ENCODE data around the gene ACTG2. TPM values are rescaled to one million over a fixed set of nuclear protein-coding genes. Genes with fewer than 3 reads are reported as not detected.
"Not testable (repeated sequence)": the region's sequence is repeated elsewhere in the genome, so short reads cannot be mapped to it uniquely, and the experiment has no call there.

Gene ACTG2
- total RNA-seq, 1 experiment from 2014 or later: 135 TPM

DNA sequence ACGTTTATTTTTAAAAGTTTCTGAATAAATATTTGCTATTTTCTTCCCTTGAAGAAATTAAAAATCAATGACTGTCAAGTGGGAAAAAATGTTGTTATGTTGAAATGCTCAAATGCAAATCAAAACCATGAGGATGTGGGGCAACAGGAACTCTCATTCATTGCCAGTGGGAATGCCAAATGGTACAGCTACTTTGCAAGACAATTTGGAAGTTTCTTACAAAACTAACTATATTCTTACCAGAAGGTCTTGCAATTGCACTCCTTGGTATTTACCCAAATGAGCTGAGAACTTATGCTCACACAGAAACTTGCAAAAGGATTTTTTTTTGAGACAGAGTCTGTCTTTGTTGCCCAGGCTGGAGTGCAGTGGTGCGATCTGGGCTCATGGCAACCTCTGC, 7.4 kb upstream of the ACTG2 start:
- no peak overlapping the region for H3K4me3 ChIP-seq
- H3K36me3 ChIP-seq: no peaks in the 10 kb centered on the region
- DNase-seq (ENCODE audit: low read depth in 1 of 2, low spot score in 2 of 2): no peak
- no peaks in the 10 kb centered on the region for H3K9me3 ChIP-seq (replicated peaks)
- H3K27ac ChIP-seq: no peak overlapping the region
- H3K27me3 ChIP-seq (replicated peaks): no peaks in the 10 kb centered on the region
- H3K4me1 ChIP-seq (replicated peaks): peaks cover 6% of the 10 kb centered on the region; the same call in 1 of the 2 replicates

DNA sequence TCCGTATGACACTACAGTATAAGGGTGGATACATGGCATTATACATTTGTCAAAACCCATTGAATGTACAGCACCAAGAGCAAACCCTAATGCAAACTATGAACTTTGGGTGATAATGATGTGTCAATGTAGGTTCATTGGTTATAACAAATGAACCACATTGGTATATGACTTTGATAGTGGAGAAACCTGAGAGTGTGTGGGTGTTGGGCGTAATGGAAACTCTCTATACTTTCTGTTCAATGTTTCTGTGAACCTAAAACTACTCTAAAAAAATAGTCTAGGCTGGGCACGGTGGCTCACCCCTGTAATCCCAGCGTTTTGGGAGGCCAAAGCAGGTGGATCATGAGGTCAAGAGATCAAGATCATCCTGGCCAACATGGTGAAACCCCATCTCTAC, 6.5 kb upstream of the ACTG2 start:
- peaks cover 6% of the 10 kb centered on the region; the same call in 1 of the 2 replicates for H3K4me1 ChIP-seq (replicated peaks)
- no peaks in the 10 kb centered on the region for H3K36me3 ChIP-seq
- H3K4me3 ChIP-seq: no peak overlapping the region
- H3K27me3 ChIP-seq (replicated peaks): no peaks in the 10 kb centered on the region
- H3K27ac ChIP-seq: no peak overlapping the region
- H3K9me3 ChIP-seq (replicated peaks): no peaks in the 10 kb centered on the region
- no peak for DNase-seq (ENCODE audit: low read depth in 1 of 2, low spot score in 2 of 2)

DNA sequence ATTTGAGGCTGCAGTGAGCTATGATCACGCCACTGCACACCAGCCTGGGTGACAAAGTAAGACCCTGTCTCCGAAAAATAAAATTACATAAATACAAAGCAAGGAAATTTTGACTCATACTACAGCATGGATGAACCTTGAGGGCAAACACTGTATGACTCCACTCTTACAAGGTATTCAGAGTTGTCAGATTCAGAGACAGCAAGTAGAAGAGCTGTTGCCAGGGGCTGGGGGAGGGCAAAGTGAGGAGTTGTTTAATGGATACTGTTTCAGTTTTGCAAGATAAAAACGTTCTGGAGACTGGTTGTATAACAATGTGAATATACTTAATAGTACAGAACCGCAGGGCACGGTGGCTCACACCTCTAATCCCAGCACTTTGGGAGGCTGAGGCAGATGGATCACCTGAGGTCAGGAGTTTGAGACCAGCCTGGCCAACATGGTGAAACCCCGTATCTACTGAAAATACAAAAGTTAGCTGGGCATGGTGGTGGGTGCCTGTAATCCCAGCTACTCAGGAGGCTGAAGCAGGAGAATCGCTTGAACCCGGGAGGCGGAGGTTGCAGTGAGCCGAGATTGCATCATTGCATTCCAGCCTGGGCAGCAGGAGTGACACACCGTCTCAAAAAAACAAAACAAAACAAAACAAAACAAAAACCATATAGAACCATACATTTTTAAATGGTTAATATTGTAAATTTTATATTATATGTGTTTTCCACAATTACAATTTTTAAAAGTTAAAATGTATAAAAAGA, 5.0 kb upstream of the ACTG2 start:
- DNase-seq (ENCODE audit: low read depth in 1 of 2, low spot score in 2 of 2); H3K9me3 ChIP-seq (replicated peaks); H3K4me3 ChIP-seq; H3K27ac ChIP-seq; H3K36me3 ChIP-seq; H3K27me3 ChIP-seq (replicated peaks): not testable (repeated sequence)
- peaks cover 12% of the 10 kb centered on the region for H3K4me1 ChIP-seq (replicated peaks)

DNA sequence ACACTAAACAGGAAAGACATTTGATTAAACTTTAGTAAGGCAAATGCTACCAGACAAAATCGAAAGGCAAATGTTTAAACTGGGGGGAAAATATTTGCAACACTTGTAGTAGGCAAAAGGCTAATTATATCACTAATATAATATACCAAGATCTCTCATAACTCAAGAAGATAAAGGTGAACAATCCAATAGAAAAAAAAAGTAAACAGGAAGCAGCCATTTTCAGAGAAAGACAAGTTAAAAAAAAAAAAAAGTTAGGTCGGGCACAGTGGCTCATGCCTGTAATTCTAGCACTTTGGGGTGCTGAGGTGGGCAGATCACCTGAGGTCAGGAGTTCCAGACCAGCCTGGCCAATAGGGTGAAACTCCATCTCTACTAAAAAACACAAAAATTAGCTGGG, 4.4 kb upstream of the ACTG2 start:
- Histone ChIP-seq H3K36me3 (no peaks in the 10 kb centered on the region), H3K9me3 (replicated peaks) (no peaks in the 10 kb centered on the region), H3K27ac (no peak overlapping the region), H3K27me3 (replicated peaks) (no peaks in the 10 kb centered on the region), H3K4me3 (no peak overlapping the region), H3K4me1 (replicated peaks) (peaks cover 18% of the 10 kb centered on the region)
- DNase-seq (ENCODE audit: low read depth in 1 of 2, low spot score in 2 of 2): no peak

DNA sequence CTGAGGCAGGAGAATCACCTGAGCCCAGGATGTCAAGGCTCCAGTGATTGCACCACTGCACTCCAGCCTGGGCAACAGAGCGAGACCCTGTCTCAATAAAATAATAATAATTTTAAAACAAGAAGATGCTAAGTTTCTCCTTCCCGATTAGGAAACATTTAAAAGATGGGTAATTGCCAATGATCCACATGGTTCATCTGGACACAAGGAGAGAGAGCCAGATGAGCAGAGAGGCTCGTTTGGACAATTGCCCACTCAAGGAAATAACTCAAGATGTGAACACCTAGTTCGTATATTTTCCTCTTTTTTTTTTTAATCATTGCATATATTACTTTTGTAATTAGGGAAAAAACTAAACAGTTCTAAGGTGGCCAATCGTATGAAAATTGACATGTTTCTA, 3.6 kb upstream of the ACTG2 start:
- Histone ChIP-seq H3K4me1 (replicated peaks) (peaks cover 26% of the 10 kb centered on the region), H3K27me3 (replicated peaks) (no peaks in the 10 kb centered on the region), H3K27ac (no peak overlapping the region), H3K9me3 (replicated peaks) (no peaks in the 10 kb centered on the region), H3K4me3 (no peak overlapping the region), H3K36me3 (no peaks in the 10 kb centered on the region)
- DNase-seq (ENCODE audit: low read depth in 1 of 2, low spot score in 2 of 2): no peak

DNA sequence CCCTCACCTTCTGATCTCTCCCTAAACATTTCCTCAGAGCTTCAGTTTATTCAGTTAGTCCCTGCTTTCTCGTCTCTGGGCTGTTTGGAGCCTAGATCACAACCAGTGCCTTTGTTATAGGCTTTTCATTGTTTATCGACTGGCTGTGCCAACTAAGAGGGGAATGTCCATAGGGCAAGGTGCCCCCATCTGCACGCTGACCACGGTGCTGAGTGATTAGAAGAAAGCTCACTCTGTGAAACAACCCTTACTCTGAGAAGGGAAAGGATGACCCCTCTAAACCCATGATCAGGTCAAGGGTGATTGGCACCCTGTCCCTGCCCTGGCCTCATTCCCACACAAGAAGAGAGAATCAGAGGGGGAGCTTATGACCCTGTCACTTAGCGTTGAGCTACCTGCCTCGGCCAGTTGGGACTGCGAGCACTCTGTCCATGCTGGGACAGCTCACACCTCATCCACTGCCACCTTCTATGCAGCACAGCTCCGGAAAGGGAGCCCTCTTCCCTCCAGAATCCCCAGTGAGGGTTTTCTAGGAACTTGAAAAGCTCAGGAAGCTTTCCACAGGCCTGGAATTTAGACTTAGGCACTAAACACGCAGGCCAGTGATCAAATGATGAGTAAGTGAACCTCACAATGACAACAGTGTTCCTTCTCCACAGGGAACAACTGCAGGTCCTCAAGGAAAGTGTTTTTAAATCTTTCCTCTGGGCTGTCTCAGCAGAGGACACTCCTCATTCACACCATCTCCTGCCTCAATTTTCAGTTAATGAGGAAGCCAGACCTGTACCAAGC, 2.3 kb upstream of the ACTG2 start:
- Histone ChIP-seq H3K9me3 (replicated peaks) (no peaks in the 10 kb centered on the region), H3K4me1 (replicated peaks) (peaks cover 35% of the 10 kb centered on the region), H3K27me3 (replicated peaks) (no peaks in the 10 kb centered on the region), H3K27ac (no peak overlapping the region), H3K36me3 (no peaks in the 10 kb centered on the region; the same call in 1 of the 2 replicates), H3K4me3 (no peak overlapping the region)
- no peak for DNase-seq (ENCODE audit: low read depth in 1 of 2, low spot score in 2 of 2)

DNA sequence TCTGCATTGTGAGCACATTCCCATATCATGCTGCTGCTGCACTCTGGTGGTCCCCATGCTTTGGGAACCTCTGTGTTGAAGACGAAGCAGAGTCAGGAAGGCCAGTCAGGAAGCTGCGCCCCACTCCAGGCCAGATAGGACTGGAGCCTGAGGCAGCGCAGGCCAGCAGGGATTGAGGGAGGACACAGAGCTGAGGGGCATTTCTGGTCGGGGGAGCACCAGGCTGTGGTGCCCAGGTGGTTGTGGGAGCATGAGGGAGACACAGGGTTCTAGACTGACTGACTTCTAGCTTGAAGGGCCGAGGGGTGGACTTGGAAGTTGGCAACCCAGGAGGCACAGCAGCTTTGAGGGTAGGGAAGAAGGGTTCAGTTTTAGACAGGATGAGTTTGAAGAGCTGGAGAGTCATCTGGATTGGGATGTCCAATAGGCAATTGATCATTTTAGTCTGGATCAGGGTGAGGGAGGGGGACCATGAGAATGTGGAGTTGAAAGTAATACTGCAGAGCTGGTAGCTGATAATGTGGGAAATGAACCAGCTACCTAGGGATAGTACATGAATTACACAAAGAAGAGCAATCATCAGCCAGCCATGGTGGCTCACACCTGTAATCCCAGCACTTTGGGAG, 1.4 kb upstream of the ACTG2 start:
- H3K9me3 ChIP-seq (replicated peaks): no peaks in the 10 kb centered on the region
- no peaks in the 10 kb centered on the region for H3K27me3 ChIP-seq (replicated peaks)
- H3K4me3 ChIP-seq: no peak overlapping the region
- H3K4me1 ChIP-seq (replicated peaks): peaks cover 35% of the 10 kb centered on the region
- no peak overlapping the region for H3K27ac ChIP-seq
- no peak for DNase-seq (ENCODE audit: low read depth in 1 of 2, low spot score in 2 of 2)
- peaks cover 2% of the 10 kb centered on the region; the same call in 1 of the 2 replicates for H3K36me3 ChIP-seq

DNA sequence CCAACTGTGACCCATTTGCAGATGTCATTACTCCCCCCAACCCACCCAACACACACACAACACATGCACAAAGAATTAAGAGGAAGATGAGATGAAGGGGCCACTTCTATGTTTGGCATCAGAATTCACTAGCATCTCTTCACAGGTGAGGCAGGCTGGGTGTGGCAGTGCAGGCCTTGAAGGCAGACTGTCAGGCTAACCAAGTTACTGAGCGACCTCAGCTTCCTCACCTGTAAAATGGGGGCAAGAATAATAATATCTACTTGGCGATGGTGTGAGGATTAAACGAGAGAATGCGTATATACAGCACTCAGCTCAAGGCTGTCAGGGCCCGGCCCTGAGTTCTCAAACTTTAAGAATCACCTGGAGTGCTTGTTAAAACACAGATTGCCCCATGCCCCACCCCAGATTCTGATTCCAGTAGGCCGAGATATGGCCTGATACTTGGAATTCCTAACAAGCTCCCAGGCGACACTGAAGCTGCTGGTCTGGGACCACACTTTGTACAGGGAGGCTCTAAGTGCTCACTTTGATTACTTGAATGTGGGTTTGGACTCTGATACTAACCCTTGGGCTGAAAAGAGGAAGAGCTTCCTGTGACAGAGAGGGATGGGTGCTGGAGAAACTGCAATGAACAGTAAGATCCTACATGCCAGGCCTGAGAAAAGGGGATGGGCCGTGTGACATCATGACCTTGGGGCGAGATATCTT, 1.1 kb downstream of the ACTG2 start:
- Histone ChIP-seq H3K4me3 (peak overlapping the region; percentile 34), H3K9me3 (replicated peaks) (no peaks in the 10 kb centered on the region), H3K27me3 (replicated peaks) (no peaks in the 10 kb centered on the region), H3K4me1 (replicated peaks) (peaks cover 30% of the 10 kb centered on the region), H3K27ac (no peak overlapping the region), H3K36me3 (peaks cover 8% of the 10 kb centered on the region)
- no peak for DNase-seq (ENCODE audit: low read depth in 1 of 2, low spot score in 2 of 2)

DNA sequence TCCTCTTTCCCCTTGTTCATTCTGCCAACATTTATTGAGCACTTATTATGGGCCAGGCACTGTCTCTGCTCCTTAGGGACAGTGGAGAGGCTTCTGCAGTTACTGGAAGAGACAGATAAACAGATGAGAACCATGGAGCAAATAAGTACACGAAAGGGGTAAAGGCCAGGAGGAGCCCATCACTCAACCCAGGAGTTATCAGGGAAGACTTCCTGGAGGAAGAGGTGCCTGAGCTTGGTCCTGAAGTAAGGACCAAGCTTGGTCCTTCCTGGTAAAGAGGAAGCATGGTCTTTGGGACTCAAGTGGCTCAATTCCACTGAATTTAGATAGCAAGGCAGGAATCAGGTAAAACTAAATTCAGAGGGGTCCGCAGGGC, 1.7 kb downstream of the ACTG2 start:
- DNase-seq (ENCODE audit: low read depth in 1 of 2, low spot score in 2 of 2): no peak
- H3K36me3 ChIP-seq: peaks cover 8% of the 10 kb centered on the region
- no peaks in the 10 kb centered on the region for H3K9me3 ChIP-seq (replicated peaks)
- no peaks in the 10 kb centered on the region for H3K27me3 ChIP-seq (replicated peaks)
- H3K4me1 ChIP-seq (replicated peaks): peaks cover 30% of the 10 kb centered on the region
- H3K4me3 ChIP-seq: no peak overlapping the region
- no peak overlapping the region for H3K27ac ChIP-seq

DNA sequence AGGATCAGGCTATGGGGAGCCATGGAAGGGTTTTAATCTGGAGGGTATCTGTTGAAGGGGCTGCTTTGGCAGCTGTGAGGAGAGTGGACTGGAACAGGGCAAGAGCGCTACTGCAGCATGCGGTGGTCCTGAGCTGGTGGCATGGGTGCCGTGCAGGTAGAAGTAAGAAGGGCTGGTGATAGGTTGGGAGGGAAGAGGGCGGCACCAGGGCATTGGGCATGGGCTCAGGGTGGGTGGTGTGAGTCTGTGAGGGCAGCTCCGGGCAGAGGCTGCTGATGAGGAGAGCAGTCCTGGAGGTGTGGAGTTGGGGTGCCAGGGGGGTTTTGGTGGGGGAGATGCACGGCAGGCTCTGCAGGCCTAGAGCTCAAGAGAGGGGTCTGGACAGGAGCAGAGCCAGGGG, 2.1 kb downstream of the ACTG2 start:
- no peaks in the 10 kb centered on the region for H3K9me3 ChIP-seq (replicated peaks)
- no peak overlapping the region for H3K27ac ChIP-seq
- H3K4me3 ChIP-seq: no peak overlapping the region
- no peak for DNase-seq (ENCODE audit: low read depth in 1 of 2, low spot score in 2 of 2)
- no peaks in the 10 kb centered on the region for H3K27me3 ChIP-seq (replicated peaks)
- H3K36me3 ChIP-seq: peaks cover 8% of the 10 kb centered on the region
- peaks cover 30% of the 10 kb centered on the region for H3K4me1 ChIP-seq (replicated peaks)

DNA sequence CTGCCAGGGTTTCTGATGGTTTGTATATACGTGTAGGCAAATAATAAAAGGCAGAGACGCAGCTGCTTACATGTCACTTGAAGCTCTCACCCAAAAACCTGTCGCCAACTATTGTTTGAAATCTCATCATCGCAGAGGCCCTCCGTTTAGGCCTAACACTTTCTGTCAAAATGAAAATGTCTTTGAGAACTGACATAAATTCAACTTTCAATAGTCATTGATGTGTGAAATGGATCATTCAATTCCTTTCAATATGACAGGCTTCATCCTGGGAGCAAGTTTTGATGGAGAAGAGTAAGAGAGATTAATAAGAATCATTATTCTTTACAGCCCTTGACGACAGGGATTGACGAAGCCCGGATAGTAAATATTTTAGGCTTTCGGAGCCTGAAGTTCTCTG, 2.7 kb downstream of the ACTG2 start:
- H3K4me3 ChIP-seq: no peak overlapping the region

DNA sequence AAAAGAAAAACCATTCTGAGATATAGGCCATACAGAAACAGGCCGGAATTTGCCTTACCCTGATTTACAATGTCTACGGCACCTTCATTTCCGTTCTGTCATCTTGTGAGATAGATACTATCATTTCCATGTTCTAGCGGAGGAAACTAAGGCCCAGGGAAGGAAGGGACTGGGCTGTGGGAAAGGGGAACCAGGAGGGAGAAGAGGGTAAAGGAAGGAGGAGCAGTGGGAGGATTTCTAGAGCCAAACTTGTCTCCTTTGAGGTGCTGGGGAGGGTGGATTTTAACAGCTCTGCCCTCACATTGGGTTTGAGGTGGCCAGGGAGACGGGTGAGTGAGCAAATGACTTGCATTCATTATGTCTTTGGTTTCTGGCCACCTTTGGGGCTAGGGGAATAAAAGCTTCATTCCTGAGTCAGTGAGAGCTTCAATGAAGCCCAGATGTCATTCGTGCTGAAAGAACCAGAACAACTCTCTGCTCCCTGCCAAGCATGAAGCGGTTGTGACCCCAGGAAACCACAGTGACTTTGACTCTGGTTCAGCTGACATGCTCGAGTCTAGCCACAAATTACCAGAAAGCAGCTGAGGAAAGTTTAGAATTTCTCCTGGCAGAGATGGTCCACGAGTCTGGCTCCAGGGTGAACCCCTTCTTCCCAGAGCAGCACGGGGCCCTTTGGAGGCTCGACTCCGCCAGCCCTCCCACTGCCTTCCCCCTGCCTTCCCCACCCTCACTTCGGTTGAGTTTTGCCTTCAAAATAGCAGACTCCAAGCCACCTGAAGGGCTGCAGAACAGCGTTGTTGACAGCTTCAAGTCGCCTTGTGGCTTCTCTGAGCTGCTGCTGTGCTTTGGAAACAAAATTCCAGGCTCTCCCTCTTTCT, 3.8 kb downstream of the ACTG2 start:
- Histone ChIP-seq H3K4me3 (no peak overlapping the region), H3K27me3 (replicated peaks) (no peaks in the 10 kb centered on the region), H3K4me1 (replicated peaks) (peaks cover 30% of the 10 kb centered on the region), H3K36me3 (peaks cover 13% of the 10 kb centered on the region), H3K9me3 (replicated peaks) (no peaks in the 10 kb centered on the region), H3K27ac (no peak overlapping the region)
- DNase-seq (ENCODE audit: low read depth in 1 of 2, low spot score in 2 of 2): no peak

More for the DNA sequence above, 2.7 kb downstream of the ACTG2 start:
- DNase-seq (ENCODE audit: low read depth in 1 of 2, low spot score in 2 of 2): no peak
- H3K9me3 ChIP-seq (replicated peaks): no peaks in the 10 kb centered on the region
- peaks cover 8% of the 10 kb centered on the region for H3K36me3 ChIP-seq
- peaks cover 30% of the 10 kb centered on the region for H3K4me1 ChIP-seq (replicated peaks)
- H3K27me3 ChIP-seq (replicated peaks): no peaks in the 10 kb centered on the region
- H3K27ac ChIP-seq: no peak overlapping the region

DNA sequence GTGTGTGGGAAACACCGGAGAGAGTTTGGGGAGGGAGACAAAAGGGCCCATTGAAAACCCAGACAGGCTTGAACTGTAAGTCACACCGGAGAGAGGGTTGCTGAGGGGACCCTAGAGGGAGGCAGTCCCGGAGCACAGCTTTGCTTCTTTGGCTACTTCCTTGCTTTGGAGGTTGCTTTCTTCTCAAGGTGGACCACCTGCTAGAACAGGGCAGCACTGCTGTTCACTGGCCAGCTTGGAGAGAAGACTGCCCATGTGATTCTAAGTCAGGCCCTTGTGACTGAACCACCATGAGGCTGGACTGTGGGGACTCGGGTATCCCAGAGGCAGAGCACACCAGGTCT, 4.4 kb downstream of the ACTG2 start:
- DNase-seq (ENCODE audit: low read depth in 1 of 2, low spot score in 2 of 2): no peak
- Histone ChIP-seq H3K27ac (no peak overlapping the region), H3K27me3 (replicated peaks) (no peaks in the 10 kb centered on the region), H3K4me3 (no peak overlapping the region), H3K36me3 (peaks cover 13% of the 10 kb centered on the region), H3K4me1 (replicated peaks) (peaks cover 29% of the 10 kb centered on the region), H3K9me3 (replicated peaks) (no peaks in the 10 kb centered on the region)

All from SJSA1 (cell line).